Stimulated activated CD4-positive, alpha-beta T cell treated with anti-CD3 and anti-CD28 coated beads, Interleukin-15, amount 100 ng/mL, for 1 hour (primary cell): Measurements from ENCODE around the gene DET1.
"Not testable (repeated sequence)": the region's sequence is repeated elsewhere in the genome, so short reads cannot be mapped to it uniquely, and the experiment has no call there.

Source experiments
- DNase-seq, 2 donors: peaks; one replicate each; pipeline ENCODE4 v3.0.0-alpha.2; 2020; ENCODE audit warnings: low read depth in 1 of 2, low spot score in 1 of 2

Gene DET1

GRCh38 chr15:88546248-88547129 lies at the start of gene DET1:
DET1 (minus strand) TSS chr15:88546681; CDS start chr15:88531705, 14,976 bp downstream.
- peak; percentile 87 to 90 for DNase-seq

DNA sequence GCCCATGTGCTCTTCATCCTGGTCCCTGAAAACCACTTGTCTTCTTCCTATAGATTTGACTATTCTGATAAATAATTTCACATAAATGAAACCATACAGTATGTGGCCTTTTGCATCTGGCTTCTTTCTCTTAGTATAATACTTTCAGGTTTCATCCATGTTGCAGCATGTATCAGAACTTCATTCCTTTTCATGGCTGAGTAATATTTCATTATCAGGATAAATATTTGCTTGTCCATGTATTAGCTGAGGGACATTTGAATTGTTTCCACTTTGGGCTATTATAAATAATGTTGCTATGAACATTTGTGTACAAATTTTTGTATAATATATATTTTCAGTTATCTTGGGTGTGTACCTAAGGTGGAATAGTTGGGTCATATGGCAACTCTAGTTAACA lies 44.9 kb upstream of the DET1 start:
- DNase-seq = no peak

DNA sequence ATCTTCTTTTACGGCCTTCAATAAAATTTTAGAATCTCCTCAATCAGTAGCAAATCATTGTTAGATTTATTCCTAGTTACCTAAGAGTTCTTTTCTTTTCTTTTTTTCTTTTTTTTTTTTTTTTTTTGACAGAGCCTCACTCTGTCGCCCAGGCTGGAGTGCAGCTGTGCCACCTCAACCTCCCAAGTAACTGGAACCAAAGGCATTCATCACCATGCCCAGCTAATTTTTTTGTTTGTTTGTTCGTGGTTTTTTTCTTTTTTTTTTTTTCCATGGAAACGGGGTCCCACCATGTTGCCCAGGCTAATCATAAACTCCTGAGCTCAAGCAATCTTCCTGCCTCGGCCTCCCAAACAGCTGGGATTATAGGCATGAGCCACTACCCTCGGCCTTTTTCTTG lies 44.3 kb upstream of the DET1 start:
- DNase-seq = no peak

DNA sequence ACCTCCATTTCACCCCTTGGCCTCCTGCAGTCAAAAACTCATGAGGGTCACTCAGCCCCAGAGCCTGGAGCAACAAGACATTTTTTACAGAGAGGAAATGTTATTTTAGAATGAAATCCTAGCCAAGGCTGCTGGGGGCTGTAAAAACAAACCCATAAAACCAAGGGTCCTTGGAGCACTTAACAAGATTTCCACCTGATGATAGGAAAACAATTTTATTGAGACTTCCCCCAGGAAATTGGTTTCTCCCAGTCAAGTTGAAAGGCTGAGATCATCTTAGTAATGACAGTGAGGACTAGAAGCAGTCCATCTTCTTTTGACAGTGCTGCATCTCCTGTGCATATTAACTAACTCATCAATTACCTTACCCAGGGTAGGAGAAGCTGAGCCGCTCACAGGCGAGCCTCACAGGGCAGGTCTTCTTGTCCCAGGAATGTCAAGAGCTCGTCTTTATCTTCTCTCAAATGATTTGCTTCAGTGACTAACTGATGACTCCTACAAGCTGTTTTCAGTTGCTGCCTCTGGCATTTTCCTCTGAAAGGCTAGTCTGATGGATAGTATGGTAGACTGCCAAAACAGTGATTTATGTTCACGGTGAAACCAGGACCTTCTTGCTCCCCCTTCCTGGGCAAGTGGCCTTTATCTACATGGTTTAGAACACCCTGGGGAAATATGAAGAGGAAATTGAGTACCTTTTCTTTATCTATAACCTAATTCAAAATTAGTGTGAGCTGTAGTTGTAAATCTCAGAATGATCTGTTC lies 40.1 kb upstream of the DET1 start:
- no peak for DNase-seq

DNA sequence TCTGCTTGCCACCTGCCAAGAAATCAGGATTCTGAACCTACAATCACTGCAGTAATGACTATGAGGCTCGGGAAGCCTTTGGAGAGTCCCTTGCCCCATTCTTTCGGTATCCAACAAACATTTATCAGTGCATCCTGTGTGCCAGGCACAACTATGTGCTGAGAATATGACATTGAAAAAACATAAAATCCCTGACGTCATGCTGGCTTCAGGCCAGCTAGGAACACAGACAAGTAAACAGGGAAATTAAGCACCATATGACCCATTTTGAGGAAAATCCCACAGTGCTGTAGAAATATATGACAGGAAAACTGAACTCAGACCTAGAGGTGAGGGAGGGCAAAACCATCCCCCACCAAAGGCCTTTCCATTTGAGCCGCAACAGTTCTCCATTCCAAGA lies 34.1 kb upstream of the DET1 start:
- no peak for DNase-seq

GRCh38 chr15:88579322-88579721 lies 32.8 kb upstream of the DET1 start:
- DNase-seq = no peak

- DNase-seq = no peak
Observed at GRCh38 chr15:88574655-88575054, 28.2 kb upstream of the DET1 start.

DNA sequence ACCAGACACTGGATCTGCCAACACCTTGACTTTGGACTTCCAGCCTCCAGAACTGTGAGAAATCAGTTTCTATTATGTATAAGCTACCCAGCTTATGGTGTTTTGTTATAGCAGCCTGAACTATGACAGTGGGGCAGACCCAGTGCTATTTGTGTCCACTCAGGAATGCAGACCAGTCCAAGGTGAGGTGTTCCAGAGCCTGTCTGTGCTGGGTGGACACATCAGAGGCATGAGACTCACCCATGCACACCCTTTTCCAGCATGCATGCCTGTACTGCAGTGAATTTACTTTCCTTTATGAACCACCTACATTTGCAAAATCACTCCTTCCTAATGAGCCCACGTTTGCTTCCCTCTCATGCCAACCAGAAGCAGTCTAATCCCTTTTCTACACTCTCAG lies 27.6 kb upstream of the DET1 start:
- no peak for DNase-seq

- DNase-seq = no peak
Observed at GRCh38 chr15:88571852-88572259, 25.4 kb upstream of the DET1 start.

GRCh38 chr15:88571153-88571851 lies 24.8 kb upstream of the DET1 start:
- DNase-seq = no peak

DNA sequence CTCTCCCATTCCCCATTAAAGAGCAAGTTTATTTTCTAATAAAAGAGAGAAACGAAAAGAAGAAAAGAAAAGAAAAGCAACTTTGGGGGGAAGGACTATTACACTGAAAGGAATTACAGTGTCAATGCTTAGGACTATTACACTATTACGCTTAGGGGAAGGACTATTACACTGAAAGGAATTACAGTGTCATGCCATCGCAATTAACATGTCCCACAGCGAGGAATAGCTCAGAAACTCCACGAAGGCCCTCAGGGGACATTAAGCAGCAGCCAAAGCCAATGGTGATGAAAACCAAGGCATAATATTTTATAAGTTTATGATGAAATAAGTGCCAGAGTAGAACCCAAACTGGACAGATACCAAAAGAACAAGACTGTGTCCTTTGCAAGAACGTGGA lies 22.1 kb upstream of the DET1 start:
- DNase-seq = no peak

GRCh38 chr15:88564741-88565140 lies 18.3 kb upstream of the DET1 start:
- DNase-seq = no peak

DNA sequence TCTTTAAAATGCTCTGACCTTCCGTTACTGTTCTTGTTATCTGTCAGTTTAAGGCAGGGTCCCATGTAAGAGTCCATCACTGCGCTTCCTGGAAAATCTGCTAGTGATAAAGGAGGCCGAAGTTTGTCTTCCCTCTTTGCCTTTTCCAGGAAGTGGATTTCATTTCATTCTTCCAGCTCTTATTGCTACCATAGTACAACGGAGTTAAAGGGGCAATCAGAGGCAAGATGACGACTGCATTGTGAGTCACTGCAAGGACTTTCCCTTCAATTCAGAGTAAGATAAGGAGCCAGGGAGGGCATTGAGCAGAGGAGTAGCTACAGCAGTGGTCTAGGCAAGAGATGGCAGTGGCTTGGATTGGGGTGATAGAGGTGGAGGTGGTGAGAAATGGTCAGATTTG lies 17.2 kb upstream of the DET1 start:
- DNase-seq = no peak

GRCh38 chr15:88559565-88559964 lies 13.1 kb upstream of the DET1 start:
- DNase-seq = not testable (repeated sequence)

- DNase-seq = not testable (repeated sequence)
Observed at GRCh38 chr15:88558026-88558425, 11.5 kb upstream of the DET1 start.

DNA sequence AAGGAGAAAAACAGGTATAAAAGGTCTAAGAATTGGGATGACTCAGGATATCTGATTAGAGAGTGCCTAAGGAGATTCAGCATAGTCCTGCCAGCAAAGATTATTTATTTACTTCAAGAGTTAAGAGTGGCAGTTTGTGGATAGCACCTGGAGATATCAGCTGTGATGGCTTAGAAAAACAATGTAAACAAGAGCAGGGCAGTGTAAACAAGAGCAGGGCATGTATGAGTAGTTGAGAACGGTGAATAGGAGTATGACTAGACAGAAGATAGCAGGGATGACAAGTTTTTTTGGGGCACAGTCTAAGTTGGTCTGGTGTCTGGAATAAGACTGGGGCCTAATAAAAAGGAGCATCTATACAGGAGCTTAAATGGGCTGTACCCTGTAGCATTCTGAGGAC lies 1.5 kb upstream of the DET1 start:
- not testable (repeated sequence) for DNase-seq

DNA sequence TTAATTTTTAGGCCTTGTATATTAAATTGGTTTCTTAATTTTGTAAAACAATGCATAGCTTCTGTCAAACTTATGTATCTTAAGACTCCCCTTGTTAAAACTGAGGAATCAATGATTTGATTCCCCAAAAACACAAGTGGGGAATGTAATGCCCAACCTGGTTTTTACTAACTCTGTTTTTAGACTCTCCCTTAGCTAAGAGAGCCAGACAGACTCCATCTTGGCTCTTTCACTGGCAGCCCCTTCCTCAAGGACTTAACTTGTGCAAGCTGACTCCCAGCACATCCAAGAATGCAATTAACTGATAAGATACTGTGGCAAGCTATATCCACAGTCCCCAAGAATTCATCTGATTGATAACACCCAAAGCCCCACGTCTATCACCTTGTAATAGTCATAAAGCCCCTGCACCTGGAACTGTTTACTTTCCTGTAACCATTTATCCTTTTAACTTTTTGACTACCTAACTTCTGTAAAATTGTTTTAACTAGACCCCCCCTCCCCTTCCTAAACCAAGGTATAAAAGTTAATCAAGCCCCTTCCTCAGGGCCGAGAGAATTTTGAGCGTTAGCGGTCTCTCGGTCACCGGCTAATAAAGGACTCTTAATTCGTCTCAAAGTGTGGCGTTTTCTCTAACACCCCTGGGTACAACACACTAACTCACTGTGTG lies 768 bp downstream of the DET1 start:
- DNase-seq = not testable (repeated sequence)

- no peak for DNase-seq
Observed at GRCh38 chr15:88543065-88543776, 3.3 kb downstream of the DET1 start.

- no peak for DNase-seq
Observed at GRCh38 chr15:88542342-88542733, 4.1 kb downstream of the DET1 start.

- no peak for DNase-seq
Observed at GRCh38 chr15:88541709-88542341, 4.7 kb downstream of the DET1 start.
